ENCODE results near the gene CCDC110. TPM values are rescaled to one million over a fixed set of nuclear protein-coding genes. Genes with fewer than 3 reads are reported as not detected.

CCDC110 gene
- total and polyA plus RNA-seq, 2 of the 4 experiments (the other 2 are of a cell fraction), result 0.46 to 0.90 TPM

DNA sequence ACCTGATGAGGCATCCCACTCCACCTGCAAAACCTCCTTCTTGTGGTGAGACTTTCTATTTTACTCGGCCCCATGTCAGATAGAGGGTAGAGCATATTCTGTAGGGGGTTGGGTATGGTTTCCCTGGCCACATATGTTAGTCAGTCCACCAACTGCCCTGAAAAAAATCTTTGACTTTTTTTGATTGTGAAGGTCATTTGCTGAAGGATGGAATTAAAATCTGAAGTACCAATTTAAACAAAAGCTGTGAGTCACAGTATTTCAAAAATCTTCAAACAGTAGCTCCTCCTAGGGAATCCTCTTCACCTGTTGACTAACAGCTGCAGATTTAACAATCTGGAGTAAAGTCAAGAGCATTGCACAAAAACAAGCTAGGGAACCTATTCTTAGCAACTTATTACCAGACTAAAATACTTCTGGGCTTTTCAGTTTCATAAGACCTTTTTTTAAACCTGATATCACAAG, 8.0 kb upstream of the CCDC110 start:
- intact Hi-C loops (cut with micrococcal nuclease), result no loop called here
- Histone ChIP-seq H3K9me3 (ENCODE audit: control insufficient read depth, insufficient read depth, low read length) (no peaks in the 10 kb centered on the region), H3K27ac (ENCODE audit: insufficient read depth, low read length) (no peak overlapping the region), H3K56ac (ENCODE audit: extremely low read depth, insufficient read depth, low read length) (no peak overlapping the region), H3K36me3 (ENCODE audit: control insufficient read depth, insufficient read depth, low read length) (no peaks in the 10 kb centered on the region), H2BK15ac (ENCODE audit: low read depth, low read length) (no peak overlapping the region), H3K9me1 (ENCODE audit: insufficient read depth, low read length) (no peaks in the 10 kb centered on the region), H2BK20ac (ENCODE audit: low read depth, low read length) (no peak overlapping the region), H3K4ac (ENCODE audit: low read depth, low read length) (no peak overlapping the region), H2BK5ac (ENCODE audit: low read depth, low read length, poor library complexity, severe bottlenecking) (no peak overlapping the region), H4K20me1 (ENCODE audit: insufficient read depth, low read length) (no peaks in the 10 kb centered on the region), H3K4me1 (ENCODE audit: control insufficient read depth, insufficient read depth, low read length) (no peaks in the 10 kb centered on the region), H4K8ac (ENCODE audit: low read depth in 2 of 2, low read length in 2 of 2) (no peak overlapping the region), H2AFZ (replicated peaks; ENCODE audit: low read length, poor library complexity) (no peak overlapping the region), H2AK5ac (ENCODE audit: low read depth, low read length) (no peak overlapping the region), H3K9ac (ENCODE audit: low read depth, low read length) (no peak overlapping the region), H3K4me2 (ENCODE audit: low read depth, low read length) (no peak overlapping the region), H3K79me1 (ENCODE audit: low read depth in 1 of 2, low read length in 2 of 2) (no peaks in the 10 kb centered on the region), H3K4me3 (ENCODE audit: insufficient read depth, low read depth, low read length) (no peak overlapping the region), H4K91ac (ENCODE audit: insufficient read depth, low read depth, low read length) (no peak overlapping the region), H3K27me3 (ENCODE audit: control insufficient read depth, insufficient read depth, low read length) (peaks cover 17% of the 10 kb centered on the region), H3K18ac (ENCODE audit: low read depth, low read length) (no peak overlapping the region), H2BK120ac (ENCODE audit: low read depth, low read length) (no peak overlapping the region), H3K23ac (ENCODE audit: low read depth, low read length) (no peak overlapping the region), H2AK9ac (replicated peaks; ENCODE audit: low read depth, low read length, poor library complexity) (no peak overlapping the region), H3K14ac (replicated peaks; ENCODE audit: low read depth, low read length) (no peak overlapping the region), H4K5ac (ENCODE audit: low read depth, low read length) (no peak overlapping the region)
- whole genome bisulfite sequencing, 2 experiments (ENCODE audit: extremely low coverage in 2 of 2, insufficient read length in 1 of 2), result no CpG with 5 or more reads among the region's 1 CpG
- CTCF ChIA-PET, result interaction anchor here (0.5 kb wide), 1 partner anchor 8 kb away, joined by 3 read pairs; no protein-coding TSS in a partner anchor
- POLR2A ChIA-PET (ENCODE audit: unreplicated experiment), result no interaction called here
- BruUV-seq (replicated peaks), result no TSS peak
- in situ Hi-C loops (cut with MboI; ENCODE audit: low sequenced_read_pairs), result loop anchor here (25.0 kb wide), 1 partner anchor 558 kb away; no protein-coding TSS in a partner anchor
- TF ChIP-seq, protein P1, sequence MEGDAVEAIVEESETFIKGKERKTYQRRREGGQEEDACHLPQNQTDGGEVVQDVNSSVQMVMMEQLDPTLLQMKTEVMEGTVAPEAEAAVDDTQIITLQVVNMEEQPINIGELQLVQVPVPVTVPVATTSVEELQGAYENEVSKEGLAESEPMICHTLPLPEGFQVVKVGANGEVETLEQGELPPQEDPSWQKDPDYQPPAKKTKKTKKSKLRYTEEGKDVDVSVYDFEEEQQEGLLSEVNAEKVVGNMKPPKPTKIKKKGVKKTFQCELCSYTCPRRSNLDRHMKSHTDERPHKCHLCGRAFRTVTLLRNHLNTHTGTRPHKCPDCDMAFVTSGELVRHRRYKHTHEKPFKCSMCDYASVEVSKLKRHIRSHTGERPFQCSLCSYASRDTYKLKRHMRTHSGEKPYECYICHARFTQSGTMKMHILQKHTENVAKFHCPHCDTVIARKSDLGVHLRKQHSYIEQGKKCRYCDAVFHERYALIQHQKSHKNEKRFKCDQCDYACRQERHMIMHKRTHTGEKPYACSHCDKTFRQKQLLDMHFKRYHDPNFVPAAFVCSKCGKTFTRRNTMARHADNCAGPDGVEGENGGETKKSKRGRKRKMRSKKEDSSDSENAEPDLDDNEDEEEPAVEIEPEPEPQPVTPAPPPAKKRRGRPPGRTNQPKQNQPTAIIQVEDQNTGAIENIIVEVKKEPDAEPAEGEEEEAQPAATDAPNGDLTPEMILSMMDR (conservative IDR thresholded peaks at IDR 0.05; ENCODE audit: low read depth, low read length), result no peak
- no peak for ATAC-seq (ENCODE audit: low read depth)
- no peak for DNase-seq
- dilution Hi-C loops (cut with HindIII; ENCODE audit: low sequenced_read_pairs, unreplicated experiment), result no loop called here
